Epithelial cell of esophagus (primary cell): ENCODE data around the gene TMEM81.

Experiments
- DNase-seq: peaks from one replicate; pipeline ENCODE4 v3.0.0; 2010; ENCODE audit warnings: low read depth
- H3K4me3 ChIP-seq: 2 replicates; pipeline ENCODE4 v1.5.1; 2011; ENCODE audit warnings: mild to moderate bottlenecking, low read length, control low read depth
- TF ChIP-seq, protein P1 (sequence below): IDR thresholded peaks from 2 replicates; pipeline ENCODE4 v1.5.1; 2011; ENCODE audit warnings: low read depth, mild to moderate bottlenecking, low read length, control low read depth, inconsistent platforms; ENCODE audit not compliant: insufficient read depth; ENCODE audit errors: missing control alignments

TMEM81 gene

DNA sequence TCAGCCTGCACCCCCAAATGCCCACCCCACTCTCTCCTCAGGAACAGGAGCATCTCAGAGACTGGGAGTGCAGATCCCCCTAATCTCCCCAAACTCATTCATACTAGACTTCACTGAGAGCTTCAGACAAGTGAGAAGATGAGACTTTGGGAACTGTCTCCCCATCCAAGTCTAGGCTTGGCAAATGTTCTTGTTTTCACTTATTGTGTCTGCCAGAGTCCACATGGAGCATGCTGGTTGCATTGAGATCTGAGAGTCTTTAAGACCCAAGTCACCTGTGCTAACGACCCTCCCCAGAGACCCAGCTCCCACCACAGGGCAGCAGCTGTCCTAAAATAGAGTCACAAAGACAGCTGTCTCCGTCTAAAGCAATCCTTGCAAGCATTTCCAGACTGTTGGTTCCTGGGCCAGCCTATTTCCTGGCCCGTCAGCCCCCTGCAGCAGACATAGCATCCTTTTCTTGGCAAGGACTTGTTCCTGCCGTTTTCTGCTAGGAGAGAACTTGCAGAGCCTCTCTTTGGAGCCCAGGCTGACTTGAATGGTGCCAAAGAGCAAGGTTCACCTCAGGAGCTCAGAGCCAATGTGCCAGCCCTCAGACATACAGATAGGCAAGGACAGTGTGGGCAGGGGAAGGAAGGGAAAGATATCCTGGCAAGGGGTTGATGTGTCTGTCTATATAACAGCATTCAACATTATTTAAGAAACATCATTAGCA, 43.1 kb downstream of the TMEM81 start:
- TF ChIP-seq, protein P1, sequence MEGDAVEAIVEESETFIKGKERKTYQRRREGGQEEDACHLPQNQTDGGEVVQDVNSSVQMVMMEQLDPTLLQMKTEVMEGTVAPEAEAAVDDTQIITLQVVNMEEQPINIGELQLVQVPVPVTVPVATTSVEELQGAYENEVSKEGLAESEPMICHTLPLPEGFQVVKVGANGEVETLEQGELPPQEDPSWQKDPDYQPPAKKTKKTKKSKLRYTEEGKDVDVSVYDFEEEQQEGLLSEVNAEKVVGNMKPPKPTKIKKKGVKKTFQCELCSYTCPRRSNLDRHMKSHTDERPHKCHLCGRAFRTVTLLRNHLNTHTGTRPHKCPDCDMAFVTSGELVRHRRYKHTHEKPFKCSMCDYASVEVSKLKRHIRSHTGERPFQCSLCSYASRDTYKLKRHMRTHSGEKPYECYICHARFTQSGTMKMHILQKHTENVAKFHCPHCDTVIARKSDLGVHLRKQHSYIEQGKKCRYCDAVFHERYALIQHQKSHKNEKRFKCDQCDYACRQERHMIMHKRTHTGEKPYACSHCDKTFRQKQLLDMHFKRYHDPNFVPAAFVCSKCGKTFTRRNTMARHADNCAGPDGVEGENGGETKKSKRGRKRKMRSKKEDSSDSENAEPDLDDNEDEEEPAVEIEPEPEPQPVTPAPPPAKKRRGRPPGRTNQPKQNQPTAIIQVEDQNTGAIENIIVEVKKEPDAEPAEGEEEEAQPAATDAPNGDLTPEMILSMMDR, result no peak
- no peak for DNase-seq
- no peak overlapping the region for H3K4me3 ChIP-seq

DNA sequence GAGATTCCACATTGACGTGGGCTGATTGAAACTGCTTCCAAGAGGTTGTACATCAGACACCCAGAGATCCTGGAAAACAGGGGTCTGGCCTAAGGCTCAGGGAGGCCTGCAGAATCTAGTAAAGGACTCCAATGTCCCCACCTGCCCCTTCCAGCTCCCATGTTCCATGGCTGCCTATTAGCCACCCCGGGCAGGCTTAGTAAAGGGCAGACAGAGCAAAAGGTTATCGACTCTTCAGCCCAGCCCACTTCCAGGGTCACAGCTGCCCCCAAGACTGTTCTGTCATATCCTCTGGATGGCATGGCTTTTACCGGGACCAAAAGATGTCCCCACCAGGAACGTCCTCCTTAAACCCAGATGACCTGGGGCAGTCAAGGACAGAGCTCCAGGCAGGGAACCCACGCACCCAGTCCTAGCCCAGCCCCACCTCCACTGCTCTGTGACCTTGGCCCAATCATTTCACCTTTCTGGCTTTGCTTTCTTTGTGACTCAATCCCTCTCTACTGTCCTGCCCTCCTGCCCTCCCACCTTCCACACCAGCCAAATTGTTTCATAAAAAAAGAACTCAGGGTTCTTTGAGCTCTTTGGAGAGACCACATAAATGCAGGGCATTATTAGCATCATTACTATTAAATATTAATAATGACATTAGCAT, 46.0 kb downstream of the TMEM81 start:
- TF ChIP-seq, protein P1, result no peak
- DNase-seq, result no peak
- no peak overlapping the region for H3K4me3 ChIP-seq

DNA sequence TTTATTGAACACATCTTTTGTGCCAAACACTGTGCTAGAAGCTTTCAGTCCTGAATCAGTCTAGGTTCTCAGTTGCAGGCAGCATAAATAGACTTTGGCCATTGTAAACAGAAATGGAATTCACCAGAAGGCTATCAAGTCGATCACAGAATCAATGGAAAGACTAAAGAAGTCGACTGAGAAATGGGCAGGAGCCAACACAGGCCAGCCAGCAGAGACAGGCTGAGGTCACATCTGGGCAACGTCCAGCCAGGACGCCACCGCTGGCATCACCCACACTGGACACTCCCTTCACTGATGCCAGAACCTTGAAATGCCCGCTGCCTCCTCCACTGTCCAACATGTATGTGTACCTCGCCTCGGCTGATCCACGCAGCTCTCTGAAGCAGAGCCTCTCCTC, 46.7 kb downstream of the TMEM81 start:
- H3K4me3 ChIP-seq, result no peak overlapping the region
- DNase-seq, result no peak
- TF ChIP-seq, protein P1, result no peak
